CD1c-positive myeloid dendritic cell (primary cell): ENCODE results near the gene LAPTM4A.

Experiments
- DNase-seq: peaks from one replicate; pipeline ENCODE4 v3.0.0-alpha.2; 2016; ENCODE audit errors: extremely low spot score

The LAPTM4A gene

GRCh38 chr2:20019747-20020146 lies 31.7 kb downstream of the LAPTM4A start:
- no peak for DNase-seq

GRCh38 chr2:20018601-20019152 lies 32.8 kb downstream of the LAPTM4A start:
- no peak for DNase-seq

GRCh38 chr2:20016346-20016745 lies 35.1 kb downstream of the LAPTM4A start:
- no peak for DNase-seq

DNA sequence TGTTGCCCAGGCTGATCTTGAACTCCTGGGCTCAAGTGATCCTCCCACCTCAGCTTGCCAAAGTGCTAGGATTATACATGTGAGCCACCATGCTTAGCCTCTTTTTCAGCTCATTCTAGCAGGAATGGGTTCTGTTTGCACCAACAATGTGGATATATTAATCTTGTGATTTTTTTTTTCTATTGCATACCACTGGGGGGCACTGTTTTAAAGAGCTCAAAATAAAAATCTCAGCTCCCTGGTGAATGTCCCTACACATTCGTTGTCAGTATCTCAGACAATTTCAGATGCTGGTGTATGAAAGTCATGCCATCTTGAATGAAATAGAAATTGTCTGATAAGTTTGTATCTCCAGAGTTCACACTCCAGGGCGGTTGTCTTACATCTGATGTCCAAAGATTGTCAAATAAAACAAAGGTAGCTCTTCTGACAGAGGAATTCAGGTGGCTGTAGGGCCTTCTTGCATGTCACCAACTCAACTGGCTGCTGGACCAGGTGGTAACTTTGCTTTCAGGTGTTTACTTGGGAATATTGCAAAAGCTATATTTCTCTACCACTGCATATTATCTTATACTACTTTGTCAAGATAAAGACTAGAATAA lies 35.8 kb downstream of the LAPTM4A start:
- DNase-seq, result peak; percentile 53

- DNase-seq, result no peak
Measured at GRCh38 chr2:20013126-20013849, 38.1 kb downstream of the LAPTM4A start.

GRCh38 chr2:20012282-20013125 lies 38.9 kb downstream of the LAPTM4A start, which contains the start of gene MATN3:
Gene MATN3 (minus strand): TSS chr2:20012668. CDS start chr2:20012631, 37 bp downstream.
- peak; percentile 9 for DNase-seq

GRCh38 chr2:20012032-20012281 lies 39.5 kb downstream of the LAPTM4A start:
- DNase-seq, result no peak

- DNase-seq, result no peak
Measured at GRCh38 chr2:20011276-20012031, 40.0 kb downstream of the LAPTM4A start.

- DNase-seq, result no peak
Measured at GRCh38 chr2:20008703-20009102, 42.7 kb downstream of the LAPTM4A start.

DNA sequence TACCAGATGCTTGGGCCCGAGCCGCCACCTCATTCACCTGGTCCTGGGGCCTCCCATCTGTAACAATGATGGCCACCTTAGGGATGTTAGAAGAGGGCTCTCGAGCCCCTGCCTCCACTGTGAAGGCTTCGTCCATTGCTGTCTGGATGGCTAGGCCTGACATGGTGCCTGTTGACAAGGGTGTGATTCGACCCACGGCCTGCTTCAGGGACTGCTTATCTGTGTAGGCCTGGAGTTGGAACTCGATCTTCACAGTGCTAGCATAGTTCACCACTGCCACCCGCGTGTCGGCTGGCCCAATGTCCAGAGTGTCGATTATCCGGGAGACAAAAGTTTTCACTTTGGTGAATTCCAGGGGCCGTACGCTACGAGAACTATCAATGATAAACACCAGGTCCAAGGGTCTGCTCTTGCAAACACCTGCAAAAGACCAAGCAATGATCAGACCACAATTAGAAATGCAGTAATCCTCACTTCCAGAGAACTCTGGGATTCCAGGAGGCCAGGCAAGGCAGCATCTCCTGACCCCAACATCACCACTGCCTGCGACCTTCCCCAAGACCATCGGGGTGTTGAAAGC lies 45.4 kb downstream of the LAPTM4A start:
- DNase-seq, result no peak

DNA sequence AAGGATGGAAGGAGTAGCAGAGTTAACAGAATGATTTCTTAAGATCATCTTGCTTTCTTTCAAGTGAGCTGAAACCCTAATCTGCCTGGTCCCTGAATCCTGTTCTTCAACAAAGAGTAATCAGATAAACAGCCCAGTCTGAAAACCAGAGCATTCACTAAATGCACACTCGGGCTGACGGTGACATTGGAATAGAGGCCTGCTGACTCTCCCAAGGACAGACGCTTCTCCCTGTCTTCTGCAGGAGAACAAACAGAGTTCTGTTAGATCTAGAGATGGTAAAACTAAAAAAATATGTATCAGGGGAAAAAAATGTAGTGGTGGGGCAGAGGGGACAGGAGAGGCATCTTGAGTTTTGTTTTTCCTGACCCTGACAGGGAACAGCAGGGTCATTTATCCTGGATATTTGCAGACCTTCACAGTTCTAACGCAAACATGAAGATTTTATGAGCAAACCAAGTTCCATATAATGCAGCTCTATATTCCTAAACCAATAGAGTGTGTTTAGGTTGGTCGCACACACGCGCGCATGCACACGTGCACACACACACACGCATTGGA lies 46.3 kb downstream of the LAPTM4A start:
- DNase-seq, result no peak

- no peak for DNase-seq
Measured at GRCh38 chr2:20001361-20001863, 50.0 kb downstream of the LAPTM4A start.

DNA sequence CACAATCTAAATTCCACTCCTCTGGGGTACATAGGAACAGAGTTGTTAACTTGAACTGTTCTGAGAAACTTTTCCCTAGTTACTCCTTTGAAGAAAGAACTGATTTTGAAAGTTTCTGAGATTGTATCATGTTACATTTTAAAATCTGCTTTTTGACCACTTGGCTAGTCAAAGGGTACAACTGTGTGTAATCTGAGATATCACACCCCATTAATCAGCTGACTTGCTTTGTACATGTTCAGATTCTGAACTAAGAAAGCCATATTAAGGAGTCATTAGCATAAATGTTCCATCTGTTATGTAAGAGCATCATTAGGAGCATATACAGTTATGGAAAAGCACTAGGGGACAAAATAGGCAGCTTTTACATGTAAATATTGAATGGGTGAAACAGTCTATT lies 57.7 kb downstream of the LAPTM4A start:
- DNase-seq, result no peak

GRCh38 chr2:19991895-19992294 lies 59.5 kb downstream of the LAPTM4A start:
- no peak for DNase-seq

DNA sequence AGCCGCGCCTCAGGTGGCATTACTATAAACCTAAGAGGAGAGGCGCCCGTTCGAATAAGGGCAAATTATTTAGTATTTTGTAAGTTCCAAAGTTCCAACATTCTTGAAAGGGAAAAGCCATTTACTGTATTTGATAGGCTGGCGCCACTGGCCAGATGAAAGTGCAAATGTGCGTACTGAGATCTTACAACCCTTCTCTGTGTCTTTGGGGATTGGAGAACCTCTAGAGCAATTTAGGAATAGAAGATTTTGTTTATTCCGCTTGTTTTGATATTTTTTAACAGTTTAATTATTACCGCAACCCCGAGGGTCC lies 61.1 kb downstream of the LAPTM4A start:
- no peak for DNase-seq

- DNase-seq, result peak; percentile 96
Measured at GRCh38 chr2:19989667-19990415, 61.6 kb downstream of the LAPTM4A start, which contains the start of gene WDR35. Gene WDR35 (minus strand): TSS chr2:19990105. CDS start chr2:19990015, 90 bp downstream.

DNA sequence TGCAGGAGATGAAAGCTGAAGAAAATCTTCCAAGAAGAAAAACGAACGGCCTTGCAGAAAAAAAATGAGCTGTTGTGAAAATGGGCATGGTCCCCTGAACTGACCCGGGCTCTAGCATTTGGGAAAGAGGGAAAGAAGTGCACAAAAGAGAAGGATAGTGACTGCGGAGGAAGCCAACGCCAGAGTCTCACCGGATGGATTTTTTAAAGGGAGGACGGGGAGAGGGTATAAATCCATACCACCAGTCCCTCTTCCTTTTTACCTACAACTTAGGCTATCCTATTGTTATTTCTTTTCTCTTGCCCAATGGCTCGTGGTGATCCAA lies 62.1 kb downstream of the LAPTM4A start:
- DNase-seq, result no peak

DNA sequence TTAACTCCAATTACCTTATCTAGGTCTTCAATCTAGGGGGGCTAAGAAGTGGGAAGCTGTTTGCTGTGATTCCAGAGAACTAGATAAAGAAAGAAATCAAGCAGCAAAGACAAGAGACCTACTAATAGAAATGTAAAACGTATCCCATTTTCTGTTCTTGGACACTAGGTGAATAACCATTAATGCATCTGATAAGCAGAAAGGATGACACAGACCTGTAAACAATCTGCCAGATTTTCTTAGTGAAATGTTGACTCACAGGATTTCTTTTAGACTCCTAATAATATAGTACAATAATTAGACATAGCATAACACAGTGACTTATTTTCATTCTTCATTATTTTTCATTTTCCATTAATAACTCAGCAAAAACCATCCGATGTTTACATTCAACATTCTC lies 62.8 kb downstream of the LAPTM4A start:
- no peak for DNase-seq

GRCh38 chr2:19987936-19988335 lies 63.5 kb downstream of the LAPTM4A start:
- DNase-seq, result peak; percentile 33
